NB4 (cell line): ENCODE measurements around the gene NT5DC1.

Source experiments
- DNase-seq: peaks from one replicate; pipeline ENCODE4 v3.0.0; 2010; ENCODE audit warnings: low read depth
- H3K4me3 ChIP-seq: one replicate; pipeline ENCODE4 v1.5.1; 2011; ENCODE audit warnings: mild to moderate bottlenecking, low read depth, low read length, moderate library complexity
- MYC ChIP-seq: IDR thresholded peaks from 2 replicates; pipeline ENCODE4 v1.6.1; 2011; ENCODE audit warnings: low read depth, low read length
- POLR2A ChIP-seq: IDR thresholded peaks from 2 replicates; pipeline ENCODE4 v1.6.1; 2011; ENCODE audit warnings: mild to moderate bottlenecking; ENCODE audit not compliant: insufficient read length; ENCODE audit errors: extremely low read depth
- TF ChIP-seq, protein P1 (sequence below): IDR thresholded peaks from one replicate; pipeline ENCODE4 v1.5.1; 2012; ENCODE audit warnings: low read depth, low read length
- TF ChIP-seq, protein P2 (sequence below): IDR thresholded peaks from 2 replicates; pipeline ENCODE4 v1.6.1; 2011; ENCODE audit warnings: low read depth, low read length

The NT5DC1 gene

DNA sequence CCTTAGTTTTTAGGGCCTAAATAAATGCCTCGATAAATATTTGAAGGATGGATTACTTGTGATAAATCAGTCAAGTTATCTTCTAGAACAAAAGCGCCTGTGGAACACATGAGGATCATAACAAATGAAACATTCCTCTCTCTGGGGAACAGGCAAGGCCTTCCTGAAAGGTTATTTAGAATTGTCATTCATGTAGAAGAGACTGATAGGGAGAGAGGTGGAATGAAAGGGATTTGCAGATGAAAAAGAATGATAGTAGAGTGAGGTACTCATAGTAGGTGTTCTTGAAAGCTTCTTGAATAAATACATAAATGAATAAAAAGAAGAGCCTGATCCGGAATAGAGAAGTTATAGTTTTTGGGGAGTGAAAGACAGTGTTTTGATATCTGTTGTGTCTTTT, 122.7 kb downstream of the NT5DC1 start:
- TF ChIP-seq, protein P1, sequence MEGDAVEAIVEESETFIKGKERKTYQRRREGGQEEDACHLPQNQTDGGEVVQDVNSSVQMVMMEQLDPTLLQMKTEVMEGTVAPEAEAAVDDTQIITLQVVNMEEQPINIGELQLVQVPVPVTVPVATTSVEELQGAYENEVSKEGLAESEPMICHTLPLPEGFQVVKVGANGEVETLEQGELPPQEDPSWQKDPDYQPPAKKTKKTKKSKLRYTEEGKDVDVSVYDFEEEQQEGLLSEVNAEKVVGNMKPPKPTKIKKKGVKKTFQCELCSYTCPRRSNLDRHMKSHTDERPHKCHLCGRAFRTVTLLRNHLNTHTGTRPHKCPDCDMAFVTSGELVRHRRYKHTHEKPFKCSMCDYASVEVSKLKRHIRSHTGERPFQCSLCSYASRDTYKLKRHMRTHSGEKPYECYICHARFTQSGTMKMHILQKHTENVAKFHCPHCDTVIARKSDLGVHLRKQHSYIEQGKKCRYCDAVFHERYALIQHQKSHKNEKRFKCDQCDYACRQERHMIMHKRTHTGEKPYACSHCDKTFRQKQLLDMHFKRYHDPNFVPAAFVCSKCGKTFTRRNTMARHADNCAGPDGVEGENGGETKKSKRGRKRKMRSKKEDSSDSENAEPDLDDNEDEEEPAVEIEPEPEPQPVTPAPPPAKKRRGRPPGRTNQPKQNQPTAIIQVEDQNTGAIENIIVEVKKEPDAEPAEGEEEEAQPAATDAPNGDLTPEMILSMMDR: no peak
- no peak for TF ChIP-seq MYC
- no peak for TF ChIP-seq POLR2A
- TF ChIP-seq, protein P2, sequence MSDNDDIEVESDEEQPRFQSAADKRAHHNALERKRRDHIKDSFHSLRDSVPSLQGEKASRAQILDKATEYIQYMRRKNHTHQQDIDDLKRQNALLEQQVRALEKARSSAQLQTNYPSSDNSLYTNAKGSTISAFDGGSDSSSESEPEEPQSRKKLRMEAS: no peak

DNA sequence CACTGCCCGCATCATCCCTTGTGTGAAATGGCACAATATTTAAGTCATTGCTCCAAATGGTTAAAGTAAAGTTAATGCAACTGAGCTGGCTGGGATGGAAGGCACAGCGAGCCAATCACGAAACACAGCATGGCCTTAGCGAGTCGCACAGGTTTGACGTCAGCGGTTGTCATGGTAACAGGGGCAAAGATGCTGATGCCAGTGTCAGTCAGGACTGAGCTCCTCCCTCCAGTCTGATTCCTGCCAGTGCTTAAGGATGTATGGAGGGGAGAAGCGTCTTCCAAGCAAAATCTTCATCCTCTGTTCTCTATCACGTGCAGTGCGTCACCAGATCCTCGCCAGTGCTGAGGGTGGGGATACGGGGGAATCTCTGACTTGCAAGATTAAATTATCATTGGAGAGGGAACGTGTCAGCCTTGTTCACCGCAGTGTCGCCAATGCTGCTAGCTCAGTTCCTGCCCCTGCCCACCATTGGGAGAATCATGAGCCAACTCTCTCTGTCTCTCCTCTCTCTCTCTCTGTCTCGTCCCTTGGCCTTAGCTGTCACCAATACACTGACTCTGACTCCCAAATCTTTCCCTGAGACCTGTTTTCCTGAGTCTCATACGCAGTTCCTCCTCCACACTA, 128.7 kb downstream of the NT5DC1 start:
- H3K4me3 ChIP-seq: no peak overlapping the region
- no peak for DNase-seq

More for the DNA sequence above, 122.7 kb downstream of the NT5DC1 start:
- no peak for DNase-seq
- H3K4me3 ChIP-seq: no peak overlapping the region

DNA sequence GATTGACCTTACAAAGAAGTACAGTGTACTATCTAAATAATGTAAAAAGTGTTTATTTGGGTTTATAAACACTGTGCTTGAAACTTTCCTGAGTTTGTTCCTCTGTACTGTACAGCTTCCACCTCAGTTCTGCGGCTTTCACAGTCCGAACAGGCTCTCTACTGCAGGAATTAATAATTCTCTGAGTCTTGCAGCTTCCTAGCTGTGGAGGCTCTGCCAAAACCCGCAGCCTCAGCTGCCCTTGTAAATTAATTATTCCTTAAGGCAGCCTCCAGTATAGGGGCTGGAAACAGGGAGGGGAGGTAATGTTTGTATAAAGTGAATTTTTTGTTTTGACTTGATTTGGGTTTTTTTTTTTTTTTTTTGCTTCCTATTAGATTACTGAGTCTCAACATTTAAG, 134.0 kb downstream of the NT5DC1 start:
- no peak for DNase-seq
- TF ChIP-seq, protein P1: no peak
- TF ChIP-seq MYC: no peak
- TF ChIP-seq, protein P2: no peak
- TF ChIP-seq POLR2A: no peak
- H3K4me3 ChIP-seq: no peak overlapping the region

More for the DNA sequence above, 128.7 kb downstream of the NT5DC1 start:
- TF ChIP-seq, protein P1: no peak
- TF ChIP-seq, protein P2: no peak

DNA sequence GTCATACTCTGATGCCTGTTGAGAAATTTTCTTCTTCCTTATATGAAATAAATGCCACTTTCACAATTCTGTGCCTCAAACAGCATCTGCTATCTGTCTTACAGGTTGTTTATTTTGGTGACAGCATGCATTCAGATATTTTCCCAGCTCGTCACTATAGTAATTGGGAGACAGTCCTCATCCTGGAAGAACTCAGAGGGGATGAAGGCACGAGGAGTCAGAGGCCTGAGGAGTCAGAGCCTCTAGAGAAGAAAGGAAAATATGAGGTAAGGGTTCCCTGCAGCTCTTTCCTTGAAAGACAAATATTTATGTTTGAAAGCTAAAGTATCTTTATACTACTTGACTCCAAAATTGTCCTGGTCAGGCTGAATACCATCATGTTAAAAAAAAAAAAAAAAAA, 137.4 kb downstream of the NT5DC1 start:
- TF ChIP-seq, protein P2: no peak
- TF ChIP-seq POLR2A: no peak
- TF ChIP-seq, protein P1: no peak
- TF ChIP-seq MYC: no peak
- DNase-seq: no peak

DNA sequence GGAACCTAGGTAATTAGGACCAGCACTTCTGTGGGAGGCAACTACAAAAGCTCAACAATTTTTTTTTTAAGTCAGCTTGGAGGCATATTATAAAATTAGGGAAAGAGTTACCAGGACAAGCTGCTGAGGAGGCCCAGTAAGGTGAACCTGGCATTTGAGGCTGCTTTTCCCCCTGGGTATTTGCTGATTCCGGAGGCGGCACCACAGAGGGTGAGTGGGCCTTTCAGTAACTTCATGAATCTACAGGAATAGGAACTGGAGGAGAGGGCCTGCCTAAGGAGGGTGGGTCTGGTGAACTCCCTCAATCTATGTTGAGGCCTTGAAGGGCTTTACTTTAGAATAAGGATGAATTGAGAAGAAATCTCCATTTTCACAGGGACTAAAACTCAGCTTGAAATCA, 138.6 kb downstream of the NT5DC1 start:
- TF ChIP-seq POLR2A: no peak
- TF ChIP-seq MYC: no peak
- TF ChIP-seq, protein P2: no peak
- TF ChIP-seq, protein P1: no peak
- no peak for DNase-seq
- H3K4me3 ChIP-seq: no peak overlapping the region

More for the DNA sequence above, 137.4 kb downstream of the NT5DC1 start:
- no peak overlapping the region for H3K4me3 ChIP-seq
